HepG2 (cell line): Measurements from ENCODE around the gene NDUFV1. TPM values are rescaled to one million over a fixed set of nuclear protein-coding genes. Genes with fewer than 3 reads are reported as not detected.

Experiments used
- BCL3 ChIP-seq: sonication (generic); formaldehyde crosslinking; IDR thresholded peaks from 2 replicates; pipeline ENCODE4 v1.5.1; 2020; ENCODE audit warnings: mild to moderate bottlenecking, missing genetic modification reagents, moderate library complexity
- EED ChIP-seq: sonication (generic); formaldehyde crosslinking; IDR thresholded peaks from 2 replicates; pipeline ENCODE4 v1.5.0; 2020; ENCODE audit warnings: mild to moderate bottlenecking, missing genetic modification reagents
- FOXK2 ChIP-seq: fragments of 450-650 bp; IDR thresholded peaks from 2 replicates; pipeline ENCODE4 v1.6.1; 2016
- HNRNPLL ChIP-seq: fragments of 200-400 bp; formaldehyde crosslinking; IDR thresholded peaks from 2 replicates; pipeline ENCODE4 v1.6.1; 2017; ENCODE audit warnings: mild to moderate bottlenecking, low read depth, low read length; ENCODE audit not compliant: poor library complexity, severe bottlenecking
- MAX ChIP-seq: IDR thresholded peaks from 2 replicates; pipeline ENCODE4 v1.6.1; 2012; ENCODE audit warnings: inconsistent platforms
- MTF1 ChIP-seq: sonication (generic); formaldehyde crosslinking; IDR thresholded peaks from 2 replicates; pipeline ENCODE4 v1.5.0; 2020; ENCODE audit warnings: missing genetic modification reagents
- PHF20 ChIP-seq: sonication (generic); formaldehyde crosslinking; IDR thresholded peaks from 2 replicates; pipeline ENCODE4 v1.5.0; 2020; ENCODE audit warnings: mild to moderate bottlenecking, missing genetic modification reagents
- RAD21 ChIP-seq: fragments of 450-650 bp; formaldehyde crosslinking; IDR thresholded peaks from 2 replicates; pipeline ENCODE4 v1.5.0; 2020; ENCODE audit warnings: mild to moderate bottlenecking
- ZBTB38 ChIP-seq: sonication (generic); formaldehyde crosslinking; IDR thresholded peaks from 2 replicates; pipeline ENCODE4 v1.5.1; 2020; ENCODE audit warnings: mild to moderate bottlenecking, missing genetic modification reagents
- ZBTB7A ChIP-seq: sonication (generic); formaldehyde crosslinking; IDR thresholded peaks from 2 replicates; pipeline ENCODE4 v1.8.0; 2022; ENCODE audit warnings: mild to moderate bottlenecking, missing genetic modification reagents
- ZNF331 ChIP-seq: sonication (generic); formaldehyde crosslinking; IDR thresholded peaks from 2 replicates; pipeline ENCODE4 v1.4.0; 2020; ENCODE audit warnings: missing genetic modification reagents
- ZNF496 ChIP-seq: sonication (generic); formaldehyde crosslinking; IDR thresholded peaks from 2 replicates; pipeline ENCODE4 v1.8.1; 2023; ENCODE audit warnings: mild to moderate bottlenecking, moderate library complexity, missing genetic modification reagents; ENCODE audit not compliant: insufficient replicate concordance
- ZNF501 ChIP-seq: sonication (generic); formaldehyde crosslinking; IDR thresholded peaks from 2 replicates; pipeline ENCODE4 v1.5.1; 2020; ENCODE audit warnings: mild to moderate bottlenecking, moderate library complexity, missing genetic modification reagents
- ZNF747 ChIP-seq: sonication (generic); formaldehyde crosslinking; IDR thresholded peaks from 2 replicates; pipeline ENCODE4 v1.8.1; 2023; ENCODE audit warnings: missing genetic modification reagents, mild to moderate bottlenecking, borderline replicate concordance
- ZNF768 ChIP-seq: sonication (generic); formaldehyde crosslinking; IDR thresholded peaks from 2 replicates; pipeline ENCODE4 v1.4.0; 2020; ENCODE audit warnings: missing genetic modification reagents
- ZNF792 ChIP-seq: IDR thresholded peaks from 2 replicates; pipeline ENCODE4 v1.6.1; 2016
- ZSCAN12 ChIP-seq: sonication (generic); formaldehyde crosslinking; IDR thresholded peaks from 2 replicates; pipeline ENCODE4 v1.9.0; 2021; ENCODE audit warnings: mild to moderate bottlenecking, missing genetic modification reagents
- ZSCAN31 ChIP-seq: sonication (generic); formaldehyde crosslinking; IDR thresholded peaks from 2 replicates; pipeline ENCODE4 v1.5.0; 2020; ENCODE audit warnings: low read depth, mild to moderate bottlenecking, missing genetic modification reagents
- polyA plus RNA-seq, 8 experiments: library from polyadenylated mRNA; depleted of rRNA in 3 of 8; stranded (reverse) in 7 of 8; unstranded in 1 of 8; fragments of >200 nt; fragmentation: Illumina TruSeq in 4 of 8; extraction: Trizol in 4 of 8; gene quantifications; 2 replicates each; pipeline versions ENCODE4 v1.2.1 to v1.2.3, GENCODE V29; 2011 to 2016; ENCODE audit warnings: low read depth in 4 of 8, missing spikeins in 1 of 8, mixed read lengths in 1 of 8; ENCODE audit not compliant: insufficient read depth in 1 of 8
- total RNA-seq, 5 experiments: library from RNA; depleted of rRNA; stranded (reverse); fragments of >200 nt; fragmentation: Illumina TruSeq; extraction: Trizol; gene quantifications; 2 replicates each; pipeline ENCODE4 v1.2.3, GENCODE V29; 2016; ENCODE audit warnings: low read depth in 1 of 5
- TF ChIP-seq, protein P1 (sequence below): sonication (generic); formaldehyde crosslinking; IDR thresholded peaks from 2 replicates; pipeline ENCODE4 v1.8.0; 2022; ENCODE audit warnings: mild to moderate bottlenecking, missing genetic modification reagents, moderate library complexity
- TF ChIP-seq, protein P2 (sequence below): sonication (generic); formaldehyde crosslinking; IDR thresholded peaks from 2 replicates; pipeline ENCODE4 v1.5.0; 2020; ENCODE audit warnings: mild to moderate bottlenecking, missing genetic modification reagents
- TF ChIP-seq, protein P3 (sequence below): sonication (generic); formaldehyde crosslinking; IDR thresholded peaks from 2 replicates; pipeline ENCODE4 v1.4.0; 2020; ENCODE audit warnings: missing genetic modification reagents, borderline replicate concordance

The NDUFV1 gene
- total and polyA plus RNA-seq, 2 of the 13 experiments (the other 11 are each of a cell fraction or from before 2014, with no cell fraction given), result 88.9 to 137 TPM

DNA sequence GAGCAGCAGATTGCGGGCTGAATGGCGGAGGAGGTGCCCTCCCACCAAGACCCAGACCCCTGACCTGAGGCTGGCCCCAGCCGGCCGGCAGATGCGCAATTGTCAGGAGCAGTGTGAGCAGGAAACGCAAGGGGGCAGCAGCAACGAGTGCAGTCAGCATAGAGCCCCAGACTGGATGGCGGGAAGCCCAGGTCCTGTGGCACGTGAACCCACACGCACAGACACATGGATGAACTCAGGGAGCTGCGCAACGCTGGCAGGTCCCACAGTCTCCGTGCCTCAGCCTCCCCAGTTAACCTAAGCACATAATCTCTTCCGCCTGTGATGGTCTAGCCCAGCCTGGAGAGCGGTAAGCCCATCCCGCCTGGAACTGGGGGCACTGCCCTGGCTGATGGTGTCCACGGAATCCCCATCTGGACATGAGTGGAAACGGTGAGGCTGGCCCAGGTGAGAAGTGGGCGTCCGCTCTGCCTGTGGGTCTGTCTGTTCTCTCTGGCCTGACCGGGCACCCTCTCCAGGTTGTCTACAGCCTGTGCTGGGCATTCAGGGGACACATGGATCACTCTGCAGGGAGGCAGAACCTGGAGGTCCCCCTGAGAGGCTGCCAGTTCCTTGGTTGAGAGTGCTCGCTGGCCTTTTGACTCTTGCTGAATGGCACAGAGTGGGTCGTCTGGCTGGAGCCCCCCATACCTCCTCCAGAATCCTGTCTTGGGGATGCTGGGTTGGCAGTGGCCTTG lies 33.5 kb downstream of the NDUFV1 start (continued):
- peak; percentile 44; the same call in 1 of the 2 replicates for TF ChIP-seq ZSCAN31 (CRISPR knock-in tag)
- no peak for TF ChIP-seq ZNF496 (CRISPR knock-in tag)
- TF ChIP-seq BCL3 (CRISPR knock-in tag), result no peak
- no peak for TF ChIP-seq FOXK2
- TF ChIP-seq HNRNPLL, result peak; percentile 54
- peak; percentile 43; the same call in 1 of the 2 replicates for TF ChIP-seq ZNF792 (CRISPR knock-in tag)
- TF ChIP-seq, protein P1, sequence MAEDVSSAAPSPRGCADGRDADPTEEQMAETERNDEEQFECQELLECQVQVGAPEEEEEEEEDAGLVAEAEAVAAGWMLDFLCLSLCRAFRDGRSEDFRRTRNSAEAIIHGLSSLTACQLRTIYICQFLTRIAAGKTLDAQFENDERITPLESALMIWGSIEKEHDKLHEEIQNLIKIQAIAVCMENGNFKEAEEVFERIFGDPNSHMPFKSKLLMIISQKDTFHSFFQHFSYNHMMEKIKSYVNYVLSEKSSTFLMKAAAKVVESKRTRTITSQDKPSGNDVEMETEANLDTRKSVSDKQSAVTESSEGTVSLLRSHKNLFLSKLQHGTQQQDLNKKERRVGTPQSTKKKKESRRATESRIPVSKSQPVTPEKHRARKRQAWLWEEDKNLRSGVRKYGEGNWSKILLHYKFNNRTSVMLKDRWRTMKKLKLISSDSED (CRISPR knock-in tag), result no peak
- TF ChIP-seq ZNF501 (CRISPR knock-in tag), result peak; percentile 32; the same call in 1 of the 2 replicates
- peak; percentile 75; the same call in 1 of the 2 replicates for TF ChIP-seq EED (CRISPR knock-in tag)
- TF ChIP-seq ZBTB7A (CRISPR knock-in tag), result peak; percentile 63; the same call in 1 of the 2 replicates
- TF ChIP-seq, protein P2, sequence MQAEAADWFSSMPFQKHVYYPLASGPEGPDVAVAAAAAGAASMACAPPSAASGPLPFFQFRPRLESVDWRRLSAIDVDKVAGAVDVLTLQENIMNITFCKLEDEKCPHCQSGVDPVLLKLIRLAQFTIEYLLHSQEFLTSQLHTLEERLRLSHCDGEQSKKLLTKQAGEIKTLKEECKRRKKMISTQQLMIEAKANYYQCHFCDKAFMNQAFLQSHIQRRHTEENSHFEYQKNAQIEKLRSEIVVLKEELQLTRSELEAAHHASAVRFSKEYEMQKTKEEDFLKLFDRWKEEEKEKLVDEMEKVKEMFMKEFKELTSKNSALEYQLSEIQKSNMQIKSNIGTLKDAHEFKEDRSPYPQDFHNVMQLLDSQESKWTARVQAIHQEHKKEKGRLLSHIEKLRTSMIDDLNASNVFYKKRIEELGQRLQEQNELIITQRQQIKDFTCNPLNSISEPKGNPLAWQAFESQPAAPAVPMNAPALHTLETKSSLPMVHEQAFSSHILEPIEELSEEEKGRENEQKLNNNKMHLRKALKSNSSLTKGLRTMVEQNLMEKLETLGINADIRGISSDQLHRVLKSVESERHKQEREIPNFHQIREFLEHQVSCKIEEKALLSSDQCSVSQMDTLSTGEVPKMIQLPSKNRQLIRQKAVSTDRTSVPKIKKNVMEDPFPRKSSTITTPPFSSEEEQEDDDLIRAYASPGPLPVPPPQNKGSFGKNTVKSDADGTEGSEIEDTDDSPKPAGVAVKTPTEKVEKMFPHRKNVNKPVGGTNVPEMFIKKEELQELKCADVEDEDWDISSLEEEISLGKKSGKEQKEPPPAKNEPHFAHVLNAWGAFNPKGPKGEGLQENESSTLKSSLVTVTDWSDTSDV, result no peak
- no peak for TF ChIP-seq ZSCAN12 (CRISPR knock-in tag)
- peak; percentile 72; the same call in 1 of the 2 replicates for TF ChIP-seq ZNF331 (CRISPR knock-in tag)
- peak; percentile 65 for TF ChIP-seq RAD21 (CRISPR knock-in tag)
- TF ChIP-seq ZNF768, result peak; percentile 39; the same call in 1 of the 2 replicates
- TF ChIP-seq ZBTB38, result 0 out of 2 replicates have a peak, but pooled peaks have one; percentile 61
- TF ChIP-seq ZNF747 (CRISPR knock-in tag), result 0 out of 2 replicates have a peak, but pooled peaks have one; percentile 51
- 0 out of 2 replicates have a peak, but pooled peaks have one; percentile 28 for TF ChIP-seq PHF20 (CRISPR knock-in tag)
- peak; percentile 94 for TF ChIP-seq MAX
- TF ChIP-seq MTF1, result no peak
- TF ChIP-seq, protein P3, sequence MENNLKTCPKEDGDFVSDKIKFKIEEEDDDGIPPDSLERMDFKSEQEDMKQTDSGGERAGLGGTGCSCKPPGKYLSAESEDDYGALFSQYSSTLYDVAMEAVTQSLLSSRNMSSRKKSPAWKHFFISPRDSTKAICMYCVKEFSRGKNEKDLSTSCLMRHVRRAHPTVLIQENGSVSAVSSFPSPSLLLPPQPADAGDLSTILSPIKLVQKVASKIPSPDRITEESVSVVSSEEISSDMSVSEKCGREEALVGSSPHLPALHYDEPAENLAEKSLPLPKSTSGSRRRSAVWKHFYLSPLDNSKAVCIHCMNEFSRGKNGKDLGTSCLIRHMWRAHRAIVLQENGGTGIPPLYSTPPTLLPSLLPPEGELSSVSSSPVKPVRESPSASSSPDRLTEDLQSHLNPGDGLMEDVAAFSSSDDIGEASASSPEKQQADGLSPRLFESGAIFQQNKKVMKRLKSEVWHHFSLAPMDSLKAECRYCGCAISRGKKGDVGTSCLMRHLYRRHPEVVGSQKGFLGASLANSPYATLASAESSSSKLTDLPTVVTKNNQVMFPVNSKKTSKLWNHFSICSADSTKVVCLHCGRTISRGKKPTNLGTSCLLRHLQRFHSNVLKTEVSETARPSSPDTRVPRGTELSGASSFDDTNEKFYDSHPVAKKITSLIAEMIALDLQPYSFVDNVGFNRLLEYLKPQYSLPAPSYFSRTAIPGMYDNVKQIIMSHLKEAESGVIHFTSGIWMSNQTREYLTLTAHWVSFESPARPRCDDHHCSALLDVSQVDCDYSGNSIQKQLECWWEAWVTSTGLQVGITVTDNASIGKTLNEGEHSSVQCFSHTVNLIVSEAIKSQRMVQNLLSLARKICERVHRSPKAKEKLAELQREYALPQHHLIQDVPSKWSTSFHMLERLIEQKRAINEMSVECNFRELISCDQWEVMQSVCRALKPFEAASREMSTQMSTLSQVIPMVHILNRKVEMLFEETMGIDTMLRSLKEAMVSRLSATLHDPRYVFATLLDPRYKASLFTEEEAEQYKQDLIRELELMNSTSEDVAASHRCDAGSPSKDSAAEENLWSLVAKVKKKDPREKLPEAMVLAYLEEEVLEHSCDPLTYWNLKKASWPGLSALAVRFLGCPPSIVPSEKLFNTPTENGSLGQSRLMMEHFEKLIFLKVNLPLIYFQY (CRISPR knock-in tag), result 0 out of 2 replicates have a peak, but pooled peaks have one; percentile 28
